Kidney (tissue), 14 donors: Measurements from ENCODE around the gene CAMTA1. TPM values are rescaled to one million over a fixed set of nuclear protein-coding genes. Genes with fewer than 3 reads are reported as not detected.
"Not testable (repeated sequence)": the region's sequence is repeated elsewhere in the genome, so short reads cannot be mapped to it uniquely, and the experiment has no call there.

Source experiments
- DNase-seq, 5 donors: peaks; one replicate each; pipeline ENCODE4 v3.0.0-alpha.2; 2013 to 2020
- FAIRE-seq: peaks from 2 replicates; lab custom pipeline; 2012; peaks lifted over from hg19 to GRCh38; lab: Jason Lieb, UNC
- H3K27ac ChIP-seq, 2 donors: one replicate each; pipeline ENCODE4 v1.7.0; 2013; ENCODE audit warnings: low read depth in 2 of 2, low read length in 2 of 2, inconsistent platforms in 1 of 2
- H3K27me3 ChIP-seq: one replicate; pipeline ENCODE4 v1.7.1; 2013; ENCODE audit warnings: low read length, inconsistent platforms; ENCODE audit not compliant: control insufficient read depth, insufficient read depth
- H3K36me3 ChIP-seq, 3 donors: one replicate each; pipeline versions ENCODE4 v1.7.0 to v1.7.1; 2013; ENCODE audit warnings: low read length in 3 of 3, control low read depth in 1 of 3, inconsistent platforms in 1 of 3; ENCODE audit not compliant: insufficient read depth in 3 of 3, control insufficient read depth in 2 of 3
- H3K4me1 ChIP-seq, 3 donors: one replicate each; pipeline versions ENCODE4 v1.7.0 to v1.7.1; 2013; ENCODE audit warnings: low read length in 3 of 3, inconsistent platforms in 1 of 3, low read depth in 1 of 3; ENCODE audit not compliant: control insufficient read depth in 2 of 3, insufficient read depth in 2 of 3
- H3K4me3 ChIP-seq, 3 donors: one replicate each; pipeline versions ENCODE4 v1.7.0 to v1.8.1; 2013; ENCODE audit warnings: low read length in 3 of 3, control low read depth in 1 of 3, inconsistent platforms in 1 of 3
- H3K9ac ChIP-seq, 3 donors: one replicate each; pipeline versions ENCODE4 v1.7.0 to v1.7.1; 2013; ENCODE audit warnings: low read length in 3 of 3, control low read depth in 1 of 3, inconsistent platforms in 1 of 3
- H3K9me3 ChIP-seq, 3 donors: one replicate each; pipeline versions ENCODE4 v1.7.0 to v1.7.1; 2013; ENCODE audit warnings: low read length in 3 of 3, control low read depth in 1 of 3, inconsistent platforms in 1 of 3; ENCODE audit not compliant: control insufficient read depth in 2 of 3, insufficient read depth in 1 of 3
- CTCF ChIP-seq: IDR thresholded peaks from 3 replicates; pipeline ENCODE4 v1.5.1; 2012; ENCODE audit warnings: mild to moderate bottlenecking, moderate library complexity, borderline replicate concordance; ENCODE audit not compliant: insufficient read depth; ENCODE audit errors: extremely low read depth
- intact Hi-C: fragments of 100-400 bp; cut with DNase I; formaldehyde crosslinking; loops from one replicate; pipeline ENCODE4 v1.11.1; 2022
- polyA plus RNA-seq: library from polyadenylated mRNA; stranded (reverse); fragments of 350-450 nt; fragmentation: Illumina TruSeq; extraction: RNeasy Lipid Tissue Mini Kit (QIAGEN cat#74804); gene quantifications from one replicate; pipeline ENCODE4 v1.2.3, GENCODE V29; 2014; ENCODE audit warnings: low read depth, low replicate concordance; ENCODE audit not compliant: insufficient read depth
- total RNA-seq: library from RNA; stranded (reverse); fragmentation: NEBNext Ultra II Directional; extraction: Animal tissue kit (Norgen Biotek cat#: 25700); gene quantifications from one replicate; pipeline ENCODE4 v1.2.1, GENCODE V29; 2021
- donor health status: control.
- donor health status: control.
- donor health status: control.
- donor health status: control.
- donor health status: control.
- donor health status: DM: yes; HTN: yes; CAD: no.
- donor health status: Normal renal cell carcinoma (clear cell type).

Gene CAMTA1
- total and polyA plus RNA-seq, 2 donors from 2014 or later, result 79.0 to 170 TPM

GRCh38 chr1:7692005-7692404 is 906.8 kb downstream of the CAMTA1 start:
- no peak for TF ChIP-seq CTCF
- Histone ChIP-seq H3K4me1 (no peaks in the 10 kb centered on the region), H3K4me3 (no peak overlapping the region), H3K9ac (no peak overlapping the region), H3K36me3 (no peaks in the 10 kb centered on the region), H3K27ac (no peak overlapping the region), H3K9me3 (peaks cover 0 to 9% (median 0%) of the 10 kb centered on the region in 3 donors), H3K27me3 (no peaks in the 10 kb centered on the region)
- intact Hi-C loops, result no loop called here
- FAIRE-seq, result no peak
- peak in 1 of 5 donors; percentile 17 for DNase-seq

GRCh38 chr1:7693037-7693436 is 907.8 kb downstream of the CAMTA1 start:
- FAIRE-seq, H3K9ac ChIP-seq, H3K9me3 ChIP-seq, DNase-seq, H3K36me3 ChIP-seq, H3K4me3 ChIP-seq, H3K27me3 ChIP-seq, intact Hi-C loops, H3K27ac ChIP-seq, H3K4me1 ChIP-seq: not testable (repeated sequence)

- H3K9ac ChIP-seq, result no peak overlapping the region
- H3K27ac ChIP-seq, result no peak overlapping the region
- H3K4me3 ChIP-seq, result no peak overlapping the region
- H3K27me3 ChIP-seq, result no peaks in the 10 kb centered on the region
- intact Hi-C loops, result no loop called here
- DNase-seq (no peak), FAIRE-seq (no peak)
- H3K9me3 ChIP-seq, result peaks cover 0 to 9% (median 0%) of the 10 kb centered on the region in 3 donors
- H3K36me3 ChIP-seq, result no peaks in the 10 kb centered on the region
- no peak for TF ChIP-seq CTCF
- no peaks in the 10 kb centered on the region for H3K4me1 ChIP-seq
Measured at GRCh38 chr1:7693662-7694061, 908.4 kb downstream of the CAMTA1 start.

- no peak overlapping the region for H3K9ac ChIP-seq
- no peaks in the 10 kb centered on the region for H3K27me3 ChIP-seq
- H3K4me3 ChIP-seq, result no peak overlapping the region
- intact Hi-C loops, result no loop called here
- DNase-seq, result no peak
- no peaks in the 10 kb centered on the region for H3K36me3 ChIP-seq
- no peak overlapping the region for H3K27ac ChIP-seq
- no peaks in the 10 kb centered on the region for H3K4me1 ChIP-seq
- H3K9me3 ChIP-seq, result peaks cover 0 to 9% (median 0%) of the 10 kb centered on the region in 3 donors
- FAIRE-seq, result no peak
- TF ChIP-seq CTCF, result no peak
Measured at GRCh38 chr1:7694600-7695496, 909.6 kb downstream of the CAMTA1 start.
